ENCODE data around the gene BICD1.

Gene BICD1

GRCh38 chr12:32100888-32101287 lies 5.8 kb upstream of the BICD1 start:
- no peak overlapping the region for H3K4me2 ChIP-seq

GRCh38 chr12:32102234-32102633 lies 4.4 kb upstream of the BICD1 start:
- no peak overlapping the region for H2AFZ ChIP-seq (ENCODE audit: low read depth)
- TF ChIP-seq CTCF (conservative IDR thresholded peaks at IDR 0.05; ENCODE audit: low read depth, low read length), result no peak

More at GRCh38 chr12:32100888-32101287, 5.8 kb upstream of the BICD1 start:
- Histone ChIP-seq H3K79me2 (ENCODE audit: insufficient read depth, low read depth) (no peaks in the 10 kb centered on the region), H3K9ac (no peak overlapping the region), H3K4me1 (ENCODE audit: low read depth, poor library complexity, severe bottlenecking) (peaks cover under 1% of the 10 kb centered on the region), H3K27ac (no peak overlapping the region), H2AFZ (ENCODE audit: low read depth) (no peak overlapping the region), H3K27me3 (ENCODE audit: insufficient read depth, low read depth) (no peaks in the 10 kb centered on the region), H3K4me3 (IDR thresholded peaks at IDR 0.05; ENCODE audit: insufficient read depth, low read depth, low read length) (no peak overlapping the region), H4K20me1 (ENCODE audit: insufficient read depth) (no peaks in the 10 kb centered on the region), H3K36me3 (ENCODE audit: insufficient read depth) (no peaks in the 10 kb centered on the region)
- TF ChIP-seq CTCF (conservative IDR thresholded peaks at IDR 0.05; ENCODE audit: low read depth, low read length), result no peak

DNA sequence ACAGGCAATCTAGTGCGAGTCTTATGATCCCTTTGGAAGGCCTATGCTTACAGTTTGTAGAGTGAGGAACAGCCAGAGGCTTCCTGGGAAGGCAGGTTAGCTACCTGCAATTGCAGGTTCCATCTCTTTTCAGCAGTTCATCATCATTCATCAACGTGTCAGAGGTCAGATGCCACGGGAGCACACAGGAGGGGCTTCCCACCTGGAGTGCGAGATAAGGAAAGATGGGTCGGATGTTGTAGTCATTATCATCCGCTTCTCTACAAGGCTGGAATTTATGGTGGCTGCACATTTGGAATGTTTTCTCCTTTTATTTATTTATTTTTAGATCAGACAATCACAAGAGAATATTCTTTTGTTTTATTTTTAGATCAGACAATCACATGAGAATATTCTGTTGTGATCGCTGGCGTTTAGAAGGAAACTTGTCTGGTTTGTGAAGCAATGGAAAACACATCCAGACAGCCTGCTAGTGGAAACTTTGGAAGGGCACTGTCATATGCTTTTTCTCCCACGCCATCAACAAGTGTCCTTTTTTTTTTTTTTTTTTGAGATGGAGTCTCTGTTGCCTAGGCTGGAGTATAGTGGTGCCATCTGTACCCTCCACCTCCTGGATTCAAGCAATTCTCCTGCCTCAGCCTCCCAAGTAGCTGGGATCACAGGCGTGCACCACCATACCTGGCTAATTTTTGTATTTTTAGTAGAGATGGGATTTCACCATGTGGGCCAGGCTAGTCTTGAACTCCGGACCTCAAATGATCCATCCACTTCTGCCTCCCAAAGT lies 1.9 kb upstream of the BICD1 start:
- Histone ChIP-seq H3K36me3 (ENCODE audit: insufficient read depth) (no peaks in the 10 kb centered on the region), H3K4me3 (IDR thresholded peaks at IDR 0.05; ENCODE audit: insufficient read depth, low read depth, low read length) (no peak overlapping the region), H3K27ac (no peak overlapping the region), H3K9ac (no peak overlapping the region), H4K20me1 (ENCODE audit: insufficient read depth) (no peaks in the 10 kb centered on the region), H3K79me2 (ENCODE audit: insufficient read depth, low read depth) (peaks cover 25% of the 10 kb centered on the region), H3K4me2 (no peak overlapping the region), H3K27me3 (ENCODE audit: insufficient read depth, low read depth) (no peaks in the 10 kb centered on the region), H3K4me1 (ENCODE audit: low read depth, poor library complexity, severe bottlenecking) (peaks cover 16% of the 10 kb centered on the region), H2AFZ (ENCODE audit: low read depth) (no peak overlapping the region)
- TF ChIP-seq CTCF (conservative IDR thresholded peaks at IDR 0.05; ENCODE audit: low read depth, low read length), result no peak

More at GRCh38 chr12:32102234-32102633, 4.4 kb upstream of the BICD1 start:
- Histone ChIP-seq H3K79me2 (ENCODE audit: insufficient read depth, low read depth) (peaks cover 3% of the 10 kb centered on the region; the same call in 1 of the 2 replicates), H3K9ac (no peak overlapping the region), H3K27ac (no peak overlapping the region), H4K20me1 (ENCODE audit: insufficient read depth) (no peaks in the 10 kb centered on the region), H3K4me1 (ENCODE audit: low read depth, poor library complexity, severe bottlenecking) (peaks cover 3% of the 10 kb centered on the region), H3K4me3 (IDR thresholded peaks at IDR 0.05; ENCODE audit: insufficient read depth, low read depth, low read length) (no peak overlapping the region), H3K4me2 (no peak overlapping the region), H3K27me3 (ENCODE audit: insufficient read depth, low read depth) (no peaks in the 10 kb centered on the region), H3K36me3 (ENCODE audit: insufficient read depth) (no peaks in the 10 kb centered on the region)

DNA sequence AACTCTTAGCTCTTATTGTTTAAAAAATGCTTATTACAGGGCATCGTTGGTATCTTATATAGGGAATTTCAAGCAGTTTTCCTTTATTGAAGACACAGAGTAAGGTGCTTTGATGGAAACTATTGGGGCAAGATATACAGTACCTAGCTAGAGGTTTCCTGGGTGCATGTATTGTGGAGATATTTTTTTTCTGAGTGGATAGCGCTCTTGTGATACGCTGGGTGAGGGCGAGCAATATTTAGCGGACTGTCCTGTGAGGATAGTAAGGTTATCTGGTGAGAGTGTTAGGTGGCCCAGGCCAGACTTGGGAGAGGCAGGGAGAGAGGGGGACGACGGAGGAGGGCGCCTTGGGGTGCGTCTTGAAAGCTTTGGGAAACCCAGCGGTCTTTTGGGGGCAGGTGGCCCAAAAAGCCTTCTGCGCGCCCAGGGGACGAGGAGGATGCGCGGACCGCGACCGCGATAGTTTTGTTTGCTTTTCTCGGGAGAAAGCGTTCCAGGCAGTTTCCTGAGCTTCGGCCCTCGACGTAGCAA lies 596 bp upstream of the BICD1 start:
- Histone ChIP-seq H3K4me1 (ENCODE audit: low read depth, poor library complexity, severe bottlenecking) (peaks cover 26% of the 10 kb centered on the region), H4K20me1 (ENCODE audit: insufficient read depth) (no peaks in the 10 kb centered on the region), H3K9ac (peak overlapping the region; percentile 92; the same call in 1 of the 2 replicates), H3K27ac (peak overlapping the region; percentile 73; the same call in 1 of the 2 replicates), H3K27me3 (ENCODE audit: insufficient read depth, low read depth) (no peaks in the 10 kb centered on the region), H3K36me3 (ENCODE audit: insufficient read depth) (no peaks in the 10 kb centered on the region), H3K4me2 (0 out of 2 replicates have a peak overlapping the region, but pooled peaks have one; percentile 71), H3K79me2 (ENCODE audit: insufficient read depth, low read depth) (peaks cover 33% of the 10 kb centered on the region), H2AFZ (ENCODE audit: low read depth) (peak overlapping the region; percentile 77), H3K4me3 (IDR thresholded peaks at IDR 0.05; ENCODE audit: insufficient read depth, low read depth, low read length) (no peak overlapping the region)
- TF ChIP-seq CTCF (conservative IDR thresholded peaks at IDR 0.05; ENCODE audit: low read depth, low read length), result 0 out of 2 replicates have a peak, but pooled peaks have one; percentile 15

Data from KMS-11 (cell line).